GM12872 (cell line): ENCODE measurements around the gene PHF21A.

Source experiments
- TF ChIP-seq, protein P1 (sequence below): IDR thresholded peaks from 3 replicates; pipeline ENCODE4 v1.5.1; 2011; ENCODE audit warnings: low read depth, mild to moderate bottlenecking, low read length, moderate library complexity; ENCODE audit not compliant: insufficient read depth

The PHF21A gene

GRCh38 chr11:46036969-46037368 lies 84.3 kb downstream of the PHF21A start:
- TF ChIP-seq, protein P1, sequence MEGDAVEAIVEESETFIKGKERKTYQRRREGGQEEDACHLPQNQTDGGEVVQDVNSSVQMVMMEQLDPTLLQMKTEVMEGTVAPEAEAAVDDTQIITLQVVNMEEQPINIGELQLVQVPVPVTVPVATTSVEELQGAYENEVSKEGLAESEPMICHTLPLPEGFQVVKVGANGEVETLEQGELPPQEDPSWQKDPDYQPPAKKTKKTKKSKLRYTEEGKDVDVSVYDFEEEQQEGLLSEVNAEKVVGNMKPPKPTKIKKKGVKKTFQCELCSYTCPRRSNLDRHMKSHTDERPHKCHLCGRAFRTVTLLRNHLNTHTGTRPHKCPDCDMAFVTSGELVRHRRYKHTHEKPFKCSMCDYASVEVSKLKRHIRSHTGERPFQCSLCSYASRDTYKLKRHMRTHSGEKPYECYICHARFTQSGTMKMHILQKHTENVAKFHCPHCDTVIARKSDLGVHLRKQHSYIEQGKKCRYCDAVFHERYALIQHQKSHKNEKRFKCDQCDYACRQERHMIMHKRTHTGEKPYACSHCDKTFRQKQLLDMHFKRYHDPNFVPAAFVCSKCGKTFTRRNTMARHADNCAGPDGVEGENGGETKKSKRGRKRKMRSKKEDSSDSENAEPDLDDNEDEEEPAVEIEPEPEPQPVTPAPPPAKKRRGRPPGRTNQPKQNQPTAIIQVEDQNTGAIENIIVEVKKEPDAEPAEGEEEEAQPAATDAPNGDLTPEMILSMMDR, result no peak

- TF ChIP-seq, protein P1, result no peak
Observed at GRCh38 chr11:46036009-46036408, 85.2 kb downstream of the PHF21A start.

DNA sequence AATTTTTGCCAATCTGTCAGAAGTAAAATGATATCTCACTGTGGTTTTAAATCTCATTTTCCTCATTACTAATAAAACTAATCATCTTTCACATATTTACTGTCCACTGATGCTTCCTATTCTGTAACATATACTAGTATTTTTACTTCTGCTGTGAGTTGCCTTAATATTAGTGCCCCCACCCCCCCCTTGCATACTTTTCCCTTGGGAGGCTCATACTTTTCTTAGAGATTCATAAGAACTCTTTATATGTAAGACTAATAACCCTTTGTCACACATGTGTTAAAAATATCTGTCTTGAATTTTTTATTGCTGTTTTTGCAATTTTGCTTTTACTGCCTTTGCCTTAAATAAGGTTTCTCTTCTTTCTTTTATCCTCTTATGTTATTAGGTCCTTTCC lies 87.2 kb downstream of the PHF21A start:
- TF ChIP-seq, protein P1, result no peak

DNA sequence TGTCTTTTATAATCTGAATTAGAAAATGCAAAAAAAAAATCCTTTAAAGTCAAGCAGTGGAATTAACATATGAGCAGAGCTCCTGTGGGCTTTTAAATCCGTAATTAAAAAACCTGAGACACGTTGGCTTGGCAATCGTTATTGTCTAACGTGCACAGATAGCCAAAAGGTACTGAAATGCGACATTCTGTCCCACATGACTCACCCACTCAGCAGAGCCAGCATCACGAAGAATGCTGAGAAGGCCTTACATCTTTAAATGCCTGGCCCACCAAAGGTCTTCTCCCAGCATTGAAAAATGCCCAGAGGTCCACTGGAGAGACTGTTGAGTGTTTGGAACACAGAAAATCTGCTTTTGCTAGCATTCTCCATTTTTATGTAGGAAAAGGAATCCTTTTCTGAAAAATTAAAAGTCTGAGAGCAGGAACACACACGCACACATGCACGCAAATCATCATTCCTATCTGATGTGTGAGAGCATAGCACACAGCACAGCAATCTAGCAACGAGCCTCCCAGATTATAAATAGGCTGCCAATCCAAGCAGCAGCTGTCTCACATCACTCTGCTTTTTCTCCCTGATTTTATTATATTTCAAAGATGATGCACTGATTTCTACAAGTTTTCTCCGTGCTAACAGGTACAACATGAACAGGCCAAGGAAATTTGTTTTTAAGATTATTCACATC lies 94.5 kb downstream of the PHF21A start:
- TF ChIP-seq, protein P1, result no peak

GRCh38 chr11:46020084-46020599 lies 101.1 kb downstream of the PHF21A start:
- TF ChIP-seq, protein P1, result no peak

GRCh38 chr11:46018651-46019050 lies 102.6 kb downstream of the PHF21A start:
- TF ChIP-seq, protein P1, result no peak

DNA sequence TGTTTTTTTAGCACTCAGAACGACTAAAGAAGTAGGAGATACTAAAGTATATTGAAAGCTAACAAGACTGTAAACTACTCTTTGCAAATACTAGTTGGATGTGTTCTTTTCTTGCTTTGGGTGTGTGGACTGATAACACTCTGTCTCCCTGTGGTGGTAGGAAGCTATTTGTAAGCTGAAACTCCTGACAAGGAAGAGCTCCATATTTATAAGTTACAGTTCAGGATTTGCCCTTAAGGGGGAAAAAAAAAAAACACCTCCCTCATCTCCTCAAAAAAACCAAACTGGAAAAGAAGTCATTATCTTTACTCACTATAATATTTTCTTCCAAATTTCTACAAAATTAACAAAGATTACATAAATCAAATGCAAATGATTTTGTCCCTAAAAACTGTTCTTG lies 103.9 kb downstream of the PHF21A start:
- TF ChIP-seq, protein P1, result no peak
